ENCODE results near the gene ETNK2. TPM values are rescaled to one million over a fixed set of nuclear protein-coding genes. Genes with fewer than 3 reads are reported as not detected.

ETNK2 gene
- total and polyA plus RNA-seq, 2 experiments from 2014 or later, result 7.6 to 26.2 TPM

DNA sequence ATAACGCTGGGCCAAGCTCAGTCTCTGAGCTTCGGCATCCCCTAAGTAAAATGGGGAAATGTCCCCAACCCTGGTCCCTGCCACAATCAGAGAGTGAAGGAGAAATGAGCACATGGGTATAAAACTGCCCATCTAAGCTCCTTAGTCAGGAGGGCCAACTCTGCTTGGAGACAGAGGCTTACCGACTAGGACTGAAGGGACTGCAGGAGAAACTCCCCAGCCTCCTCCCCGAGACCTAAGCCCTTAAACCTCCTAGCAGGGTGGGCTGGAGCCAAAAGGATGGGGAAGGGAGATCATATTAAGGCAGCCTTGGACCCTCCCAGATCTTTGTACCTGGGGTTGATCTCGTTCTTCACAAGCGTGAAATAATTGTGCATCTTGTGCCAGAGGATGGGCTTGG is 5.5 kb downstream of the ETNK2 start (continued):
- TF ChIP-seq, protein P1, sequence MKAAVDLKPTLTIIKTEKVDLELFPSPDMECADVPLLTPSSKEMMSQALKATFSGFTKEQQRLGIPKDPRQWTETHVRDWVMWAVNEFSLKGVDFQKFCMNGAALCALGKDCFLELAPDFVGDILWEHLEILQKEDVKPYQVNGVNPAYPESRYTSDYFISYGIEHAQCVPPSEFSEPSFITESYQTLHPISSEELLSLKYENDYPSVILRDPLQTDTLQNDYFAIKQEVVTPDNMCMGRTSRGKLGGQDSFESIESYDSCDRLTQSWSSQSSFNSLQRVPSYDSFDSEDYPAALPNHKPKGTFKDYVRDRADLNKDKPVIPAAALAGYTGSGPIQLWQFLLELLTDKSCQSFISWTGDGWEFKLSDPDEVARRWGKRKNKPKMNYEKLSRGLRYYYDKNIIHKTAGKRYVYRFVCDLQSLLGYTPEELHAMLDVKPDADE (IDR thresholded peaks at IDR 0.05), result no peak
- no peak for TF ChIP-seq ZNF114 (CRISPR knock-in tag; IDR thresholded peaks at IDR 0.05)

DNA sequence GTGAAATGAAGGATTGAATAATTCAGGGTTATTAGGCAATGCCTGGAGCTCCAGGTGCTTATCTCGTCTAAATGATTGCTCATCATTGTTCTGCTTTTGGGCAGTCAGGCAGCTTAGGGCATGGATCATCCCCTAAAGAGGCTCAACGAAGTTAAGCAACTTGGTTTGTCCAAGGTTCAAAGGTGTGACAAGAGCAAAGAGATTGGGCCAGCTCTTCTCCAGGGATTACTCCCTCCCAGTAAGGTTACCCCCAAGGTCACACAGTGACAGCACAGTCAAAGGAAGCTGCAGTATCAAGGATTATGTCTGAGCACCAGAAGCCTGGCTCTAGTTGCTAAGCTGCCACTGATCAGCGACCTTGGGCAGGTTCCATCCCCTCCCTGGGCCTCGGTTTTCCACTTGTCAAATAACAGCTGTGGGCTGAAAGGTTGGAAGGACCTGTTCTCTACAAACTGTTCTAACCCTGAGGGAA is 6.8 kb downstream of the ETNK2 start:
- Mint-ChIP-seq H3K27ac (no peak overlapping the region), H3K9me3 (no peaks in the 10 kb centered on the region), H3K4me3 (no peak overlapping the region), H3K36me3 (ENCODE audit: low read depth) (peaks cover 11% of the 10 kb centered on the region), H3K27me3 (ENCODE audit: insufficient read depth, low read depth, poor library complexity) (peaks cover 18% of the 10 kb centered on the region), H3K4me1 (peaks cover 46% of the 10 kb centered on the region)
- Histone ChIP-seq H3K27me3 (ENCODE audit: insufficient read depth) (no peaks in the 10 kb centered on the region), H2AFZ (no peak overlapping the region), H3K79me2 (replicated peaks; ENCODE audit: insufficient read depth) (no peaks in the 10 kb centered on the region), H3K4me2 (no peak overlapping the region), H3K36me3 (ENCODE audit: insufficient read depth) (no peaks in the 10 kb centered on the region), H3F3A (replicated peaks; ENCODE audit: low read depth) (no peaks in the 10 kb centered on the region; the same call in 1 of the 2 replicates), H3K4me3 (no peak overlapping the region), H3K4me1 (ENCODE audit: insufficient read depth) (peaks cover 21% of the 10 kb centered on the region), H4K20me1 (replicated peaks; ENCODE audit: insufficient read depth) (no peaks in the 10 kb centered on the region), H3K9me2 (ENCODE audit: insufficient read depth) (no peaks in the 10 kb centered on the region), H3K27ac (ENCODE audit: low read depth) (no peak overlapping the region)
- no peak for ATAC-seq
- DNase-seq (ENCODE audit: low spot score), result no peak
- no peak for TF ChIP-seq EZH2 (IDR thresholded peaks at IDR 0.05; ENCODE audit: low read depth, unreplicated experiment)
- no peak for TF ChIP-seq EZH2phosphoT487 (IDR thresholded peaks at IDR 0.05; ENCODE audit: unreplicated experiment)
- TF ChIP-seq CREB1 (CRISPR knock-in tag; IDR thresholded peaks at IDR 0.05; ENCODE audit: low read depth), result no peak
- no peak for TF ChIP-seq JUNB (IDR thresholded peaks at IDR 0.05; ENCODE audit: unreplicated experiment)
- TF ChIP-seq, protein P1 (IDR thresholded peaks at IDR 0.05), result no peak
- TF ChIP-seq ZNF114 (CRISPR knock-in tag; IDR thresholded peaks at IDR 0.05), result no peak

DNA sequence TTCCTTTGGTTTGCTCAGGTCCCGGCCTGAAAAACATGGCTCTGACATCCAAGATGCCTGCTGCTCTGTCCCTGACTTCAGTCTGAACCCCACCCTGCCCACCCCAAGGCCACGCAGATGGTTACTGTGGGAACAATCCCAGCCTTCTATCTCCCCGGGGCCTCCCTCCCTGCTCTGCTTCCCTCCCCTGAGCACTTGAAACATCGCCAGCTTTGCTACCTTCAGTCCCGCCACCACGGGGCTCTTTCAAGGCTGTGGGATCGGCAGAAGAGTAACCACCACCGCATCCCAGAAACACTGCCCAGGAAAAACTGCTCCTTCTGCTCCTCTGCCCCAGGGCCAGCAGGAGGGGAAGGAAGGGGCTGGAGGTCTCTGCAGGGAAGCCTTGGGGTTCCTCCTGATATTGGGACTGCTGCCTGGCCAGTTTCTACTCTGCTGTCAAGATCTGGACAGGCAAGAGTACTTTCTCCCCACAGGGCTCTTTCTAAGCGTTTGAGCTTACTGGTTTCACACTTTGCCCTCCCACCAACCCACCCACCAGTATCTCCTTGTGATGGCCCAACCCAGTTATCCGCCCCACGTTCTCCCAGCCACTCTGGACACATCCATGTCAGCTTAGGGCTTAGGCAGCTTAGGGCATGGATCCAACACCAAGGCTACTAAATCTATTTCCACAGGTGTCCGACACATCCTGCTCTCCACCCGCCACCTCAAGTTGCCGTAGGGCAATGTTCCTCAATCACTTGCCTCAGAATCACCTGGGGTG is 8.4 kb downstream of the ETNK2 start:
- DNase-seq (ENCODE audit: low spot score), result no peak
- Mint-ChIP-seq H3K4me3 (no peak overlapping the region), H3K36me3 (ENCODE audit: low read depth) (peaks cover 17% of the 10 kb centered on the region)
- TF ChIP-seq CREB1 (CRISPR knock-in tag; IDR thresholded peaks at IDR 0.05; ENCODE audit: low read depth) (no peak), ZNF331 (CRISPR knock-in tag; IDR thresholded peaks at IDR 0.05; ENCODE audit: low read depth) (no peak)
- TF ChIP-seq, protein P2, sequence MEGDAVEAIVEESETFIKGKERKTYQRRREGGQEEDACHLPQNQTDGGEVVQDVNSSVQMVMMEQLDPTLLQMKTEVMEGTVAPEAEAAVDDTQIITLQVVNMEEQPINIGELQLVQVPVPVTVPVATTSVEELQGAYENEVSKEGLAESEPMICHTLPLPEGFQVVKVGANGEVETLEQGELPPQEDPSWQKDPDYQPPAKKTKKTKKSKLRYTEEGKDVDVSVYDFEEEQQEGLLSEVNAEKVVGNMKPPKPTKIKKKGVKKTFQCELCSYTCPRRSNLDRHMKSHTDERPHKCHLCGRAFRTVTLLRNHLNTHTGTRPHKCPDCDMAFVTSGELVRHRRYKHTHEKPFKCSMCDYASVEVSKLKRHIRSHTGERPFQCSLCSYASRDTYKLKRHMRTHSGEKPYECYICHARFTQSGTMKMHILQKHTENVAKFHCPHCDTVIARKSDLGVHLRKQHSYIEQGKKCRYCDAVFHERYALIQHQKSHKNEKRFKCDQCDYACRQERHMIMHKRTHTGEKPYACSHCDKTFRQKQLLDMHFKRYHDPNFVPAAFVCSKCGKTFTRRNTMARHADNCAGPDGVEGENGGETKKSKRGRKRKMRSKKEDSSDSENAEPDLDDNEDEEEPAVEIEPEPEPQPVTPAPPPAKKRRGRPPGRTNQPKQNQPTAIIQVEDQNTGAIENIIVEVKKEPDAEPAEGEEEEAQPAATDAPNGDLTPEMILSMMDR (conservative IDR thresholded peaks at IDR 0.05; ENCODE audit: low read depth in 2 of 2), result no peak

More for the DNA sequence above, 8.4 kb downstream of the ETNK2 start:
- H3K36me3 ChIP-seq (ENCODE audit: insufficient read depth), result no peaks in the 10 kb centered on the region
- H3K9me2 ChIP-seq (ENCODE audit: insufficient read depth), result no peaks in the 10 kb centered on the region
- no peaks in the 10 kb centered on the region for H3K9me3 Mint-ChIP-seq
- H3F3A ChIP-seq (replicated peaks; ENCODE audit: low read depth), result no peaks in the 10 kb centered on the region; the same call in 1 of the 2 replicates
- peaks cover 32% of the 10 kb centered on the region for H3K4me1 Mint-ChIP-seq
- no peaks in the 10 kb centered on the region for H4K20me1 ChIP-seq (replicated peaks; ENCODE audit: insufficient read depth)
- H3K4me3 ChIP-seq, result no peak overlapping the region
- H3K27me3 ChIP-seq (ENCODE audit: insufficient read depth), result no peaks in the 10 kb centered on the region
- peaks cover 18% of the 10 kb centered on the region for H3K4me1 ChIP-seq (ENCODE audit: insufficient read depth)
- no peak overlapping the region for H3K4me2 ChIP-seq
- H3K27me3 Mint-ChIP-seq (ENCODE audit: insufficient read depth, low read depth, poor library complexity), result peaks cover 16% of the 10 kb centered on the region
- no peak for ATAC-seq
- H2AFZ ChIP-seq, result no peak overlapping the region
- H3K27ac Mint-ChIP-seq, result no peak overlapping the region
- no peaks in the 10 kb centered on the region for H3K79me2 ChIP-seq (replicated peaks; ENCODE audit: insufficient read depth)
- no peak overlapping the region for H3K27ac ChIP-seq (ENCODE audit: low read depth)
